Thymus (tissue), 11 donors: ENCODE data around the gene NKAIN4. TPM values are rescaled to one million over a fixed set of nuclear protein-coding genes. Genes with fewer than 3 reads are reported as not detected.
A peak's percentile ranks its signal among the peaks of the same experiment; 100 is the strongest.

Source experiments
- DNase-seq, 9 donors: peaks; one replicate each; pipeline ENCODE4 v3.0.0-alpha.2; 2013; ENCODE audit warnings: low spot score in 9 of 9, low read depth in 6 of 9, missing footprints in 1 of 9
- H3K27ac ChIP-seq, 2 donors: one replicate each; pipeline ENCODE4 v1.5.1; 2013; ENCODE audit warnings: control low read depth in 1 of 2, low read depth in 1 of 2, low read length in 1 of 2, mild to moderate bottlenecking in 1 of 2, moderate library complexity in 1 of 2
- H3K27me3 ChIP-seq, 2 donors: one replicate each; pipeline ENCODE4 v1.5.1; 2013; ENCODE audit warnings: low read length in 1 of 2; ENCODE audit not compliant: control insufficient read depth in 2 of 2, insufficient read depth in 1 of 2
- H3K36me3 ChIP-seq, 2 donors: one replicate each; pipeline ENCODE4 v1.5.1; 2013; ENCODE audit warnings: low read length in 1 of 2, mild to moderate bottlenecking in 1 of 2, moderate library complexity in 1 of 2; ENCODE audit not compliant: control insufficient read depth in 2 of 2, insufficient read depth in 2 of 2
- H3K4me1 ChIP-seq, 2 donors: one replicate each; pipeline ENCODE4 v1.5.1; 2013; ENCODE audit warnings: low read length in 2 of 2; ENCODE audit not compliant: control insufficient read depth in 2 of 2, insufficient read depth in 2 of 2
- H3K4me3 ChIP-seq, 2 donors: one replicate each; pipeline ENCODE4 v1.5.1; 2013; ENCODE audit warnings: low read length in 2 of 2, control low read depth in 1 of 2, mild to moderate bottlenecking in 1 of 2
- H3K9me3 ChIP-seq, 2 donors: one replicate each; pipeline ENCODE4 v1.5.1; 2013; ENCODE audit warnings: low read length in 1 of 2, mild to moderate bottlenecking in 1 of 2; ENCODE audit not compliant: control insufficient read depth in 2 of 2, insufficient read depth in 1 of 2
- WGBS: extraction: QIAGEN DNeasy Blood & Tissue Kit; methylation state at CpG from one replicate; pipeline ENCODE4 v1.1.7; 2013; 5-methylcytosine and 5-hydroxymethylcytosine counted together
- polyA plus RNA-seq: library from polyadenylated mRNA; stranded (reverse); fragments of 200-250 nt; gene quantifications from one replicate; pipeline ENCODE4 v1.2.3, GENCODE V29; 2013
- total RNA-seq: library from RNA; stranded (reverse); fragments of 120-200 nt; gene quantifications from one replicate; pipeline ENCODE4 v1.2.4, GENCODE V29; 2013
- donor health status: healthy.

Gene NKAIN4
- total and polyA plus RNA-seq, 2 donors: 2.2 to 8.5 TPM

DNA sequence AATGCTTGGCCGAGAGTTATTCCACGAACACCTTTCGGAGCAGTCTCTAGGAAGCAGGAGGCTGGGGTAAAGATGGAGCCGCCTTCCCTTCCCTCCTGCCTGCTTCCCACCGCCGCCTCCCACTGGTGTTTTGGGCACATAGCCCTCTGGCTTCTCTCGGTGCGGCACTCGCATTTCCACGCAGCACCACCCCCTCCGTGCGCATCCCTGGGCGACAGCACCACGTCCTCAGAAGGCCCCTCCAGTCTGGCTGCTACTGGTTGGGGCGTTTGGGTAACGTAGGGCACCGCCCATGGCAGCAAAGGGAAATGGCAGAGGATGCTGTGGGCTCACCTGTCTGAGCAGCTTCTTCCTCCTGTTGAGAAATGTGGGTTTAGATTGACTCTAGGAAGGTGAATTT is 41.2 kb upstream of the NKAIN4 start:
- Histone ChIP-seq H3K27ac (no peak overlapping the region), H3K4me3 (no peak overlapping the region), H3K4me1 (peaks cover 0 to 2% of the 10 kb centered on the region in 2 donors), H3K9me3 (no peaks in the 10 kb centered on the region), H3K36me3 (no peaks in the 10 kb centered on the region), H3K27me3 (peaks cover 20 to 49% of the 10 kb centered on the region in 2 donors)
- DNase-seq: no peak
- WGBS: 29% methylated on average over 17 of the region's 17 CpGs

DNA sequence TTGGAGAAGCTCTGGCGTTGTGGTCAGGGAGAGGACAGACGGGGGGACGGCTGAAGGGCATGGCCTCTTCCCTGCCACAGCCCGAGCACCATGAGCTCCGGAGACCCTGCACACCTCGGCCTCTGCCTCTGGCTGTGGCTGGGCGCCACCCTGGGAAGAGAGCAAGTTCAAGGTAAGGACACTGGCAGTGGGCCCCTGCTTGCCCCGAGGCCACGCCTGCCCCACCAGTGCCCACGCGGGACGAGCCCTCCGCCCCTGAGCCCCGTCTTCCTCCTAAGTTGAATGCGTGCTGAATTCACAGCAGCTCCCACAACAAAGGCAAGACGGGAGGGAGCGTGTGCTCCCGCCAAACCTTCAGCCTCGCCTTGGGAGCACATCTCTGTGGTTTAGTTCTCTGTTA is 40.8 kb upstream of the NKAIN4 start:
- Histone ChIP-seq H3K4me1 (peaks cover 0 to 2% of the 10 kb centered on the region in 2 donors), H3K36me3 (no peaks in the 10 kb centered on the region), H3K9me3 (no peaks in the 10 kb centered on the region), H3K27me3 (peaks cover 20 to 49% of the 10 kb centered on the region in 2 donors), H3K4me3 (no peak overlapping the region), H3K27ac (no peak overlapping the region)
- 49% methylated on average over 19 of the region's 19 CpGs for WGBS
- no peak for DNase-seq

DNA sequence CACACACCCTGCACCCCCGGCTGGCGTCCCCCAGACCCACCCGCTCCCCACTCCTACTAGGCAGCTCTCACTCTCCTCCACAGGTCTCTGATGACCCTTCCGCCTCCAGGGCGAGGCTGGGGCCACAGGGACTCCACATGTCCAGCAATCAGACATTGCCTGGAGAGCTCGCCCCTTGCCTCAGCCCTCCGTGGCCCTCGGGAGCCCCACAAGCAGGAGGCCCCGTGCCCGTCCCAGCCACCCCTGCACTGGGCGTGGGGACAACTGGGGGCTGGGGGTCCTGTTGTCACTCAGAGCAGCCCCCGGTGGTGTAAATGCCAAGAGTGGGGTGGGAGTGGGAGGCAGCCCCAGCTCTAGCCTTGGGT is 40.3 kb upstream of the NKAIN4 start:
- Histone ChIP-seq H3K36me3 (peaks cover 0 to 1% of the 10 kb centered on the region in 2 donors), H3K27ac (no peak overlapping the region), H3K9me3 (no peaks in the 10 kb centered on the region), H3K27me3 (peaks cover 20 to 49% of the 10 kb centered on the region in 2 donors), H3K4me3 (no peak overlapping the region), H3K4me1 (peaks cover 0 to 2% of the 10 kb centered on the region in 2 donors)
- no peak for DNase-seq
- WGBS: 93% methylated on average over 12 of the region's 12 CpGs

DNA sequence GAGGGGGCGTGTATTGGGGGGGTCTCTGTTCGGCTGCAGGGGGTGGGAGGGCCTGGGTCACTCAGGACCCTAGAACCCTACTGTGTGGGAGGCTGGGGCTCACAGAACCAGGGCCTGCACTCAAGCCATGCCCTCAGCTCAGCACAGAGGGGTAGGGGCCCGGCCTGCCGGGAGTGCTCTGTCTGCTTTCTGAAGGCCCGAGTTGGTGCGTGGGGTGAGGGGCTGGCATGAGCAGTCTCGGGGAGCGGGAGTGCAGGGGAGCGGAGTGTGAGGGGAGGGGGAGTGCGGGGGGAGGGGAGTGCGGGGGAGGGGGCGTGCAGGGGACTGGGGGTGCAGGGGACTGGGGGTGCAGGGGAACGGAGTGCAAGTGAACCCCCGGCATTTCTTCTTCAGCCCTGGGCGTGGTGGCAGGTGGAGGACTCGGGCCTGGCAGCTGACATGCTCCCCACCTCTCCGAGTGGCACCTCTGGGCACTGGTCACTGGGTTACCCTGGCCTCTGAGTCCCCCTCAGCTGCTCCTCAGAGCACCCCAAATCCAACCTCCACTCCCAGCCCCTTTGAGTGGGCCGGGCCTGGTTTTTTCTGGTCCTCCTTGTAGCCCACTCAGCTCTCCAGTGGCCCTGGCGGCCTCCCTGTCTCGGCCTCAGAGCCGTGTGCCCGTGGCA is 39.7 kb upstream of the NKAIN4 start:
- DNase-seq: no peak
- 77% methylated on average over 21 of the region's 22 CpGs for WGBS
- Histone ChIP-seq H3K27me3 (peaks cover 20 to 46% of the 10 kb centered on the region in 2 donors), H3K27ac (no peak overlapping the region), H3K4me1 (peaks cover 0 to 2% of the 10 kb centered on the region in 2 donors), H3K36me3 (peaks cover 2 to 6% of the 10 kb centered on the region in 2 donors), H3K9me3 (no peaks in the 10 kb centered on the region), H3K4me3 (no peak overlapping the region)

DNA sequence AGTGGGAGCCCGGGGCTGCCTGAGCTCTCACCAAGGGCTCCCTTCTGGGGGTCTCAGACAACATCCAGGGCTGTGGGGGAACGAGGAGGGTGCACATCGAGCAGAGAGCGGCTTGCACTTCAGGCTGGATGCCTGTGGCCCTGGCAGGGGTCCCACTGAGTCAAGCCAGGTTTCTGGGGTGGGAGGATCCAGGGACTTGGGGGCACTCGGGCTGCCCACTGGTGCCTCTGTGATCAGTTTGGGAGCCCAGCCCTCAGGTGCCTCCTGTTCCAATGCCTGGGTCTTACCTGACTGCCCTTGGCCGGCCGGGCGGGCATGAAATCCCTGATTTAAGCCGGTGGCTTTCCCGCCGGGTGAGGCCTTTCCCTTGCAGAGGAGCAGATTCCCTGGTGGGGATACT is 39.2 kb upstream of the NKAIN4 start:
- Histone ChIP-seq H3K9me3 (no peaks in the 10 kb centered on the region), H3K27me3 (peaks cover 20 to 43% of the 10 kb centered on the region in 2 donors), H3K4me1 (peaks cover 0 to 2% of the 10 kb centered on the region in 2 donors), H3K4me3 (no peak overlapping the region), H3K27ac (no peak overlapping the region), H3K36me3 (peaks cover 6 to 12% of the 10 kb centered on the region in 2 donors)
- WGBS: 80% methylated on average over 11 of the region's 11 CpGs
- no peak for DNase-seq

DNA sequence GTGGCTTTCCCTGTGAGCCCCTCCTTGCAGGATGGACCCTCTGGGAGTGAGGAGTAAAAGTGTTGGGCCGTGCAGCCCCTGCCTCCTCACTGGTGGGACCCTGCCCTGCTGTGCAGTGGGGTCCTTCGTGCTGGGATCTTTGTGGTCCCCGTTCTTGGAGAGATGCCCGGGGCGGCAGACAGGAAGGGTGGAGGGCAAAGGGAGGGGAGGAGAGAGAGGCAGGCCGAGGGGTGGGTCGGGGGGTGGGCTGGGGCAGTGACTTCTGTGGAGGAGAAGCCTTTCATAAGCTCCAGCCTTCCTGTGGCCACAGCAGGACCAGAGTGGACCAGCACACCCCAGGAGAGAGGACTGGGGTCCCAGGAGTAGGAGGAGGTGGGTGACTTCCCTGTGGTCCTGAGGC is 38.6 kb upstream of the NKAIN4 start, which contains the start of gene COL20A1:
Gene COL20A1, plus strand, starts transcription at position 283 of the 400 bp plus-strand sequence. CDS start 1,922 bp downstream, outside the sequence.
- peaks cover 20 to 41% of the 10 kb centered on the region in 2 donors for H3K27me3 ChIP-seq
- 38% methylated on average over 7 of the region's 7 CpGs for WGBS

DNA sequence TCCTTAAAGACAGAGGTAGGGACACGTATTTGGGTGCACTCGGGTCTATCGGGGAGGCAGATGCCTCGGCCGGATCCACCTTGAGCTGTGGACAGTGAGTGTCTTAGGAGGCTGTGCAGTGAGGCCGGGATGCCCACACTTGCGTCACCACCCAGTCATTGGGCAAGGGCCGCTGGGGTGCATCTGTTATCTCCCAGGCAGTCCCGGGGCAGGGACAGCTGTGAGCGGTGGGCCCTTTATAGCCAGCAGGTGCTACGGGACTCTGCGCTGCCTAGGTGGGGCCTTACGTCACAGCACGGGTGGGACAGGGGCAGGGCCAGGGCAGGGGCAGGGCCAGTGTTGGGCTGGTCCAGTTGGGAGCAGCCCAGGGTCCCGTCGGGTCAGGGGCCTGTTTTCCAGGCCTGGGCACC is 38.0 kb upstream of the NKAIN4 start:
- H3K4me3 ChIP-seq: no peak overlapping the region
- H3K4me1 ChIP-seq: peaks cover 0 to 2% of the 10 kb centered on the region in 2 donors
- WGBS: 91% methylated on average over 16 of the region's 16 CpGs
- H3K9me3 ChIP-seq: no peaks in the 10 kb centered on the region
- peaks cover 9 to 23% of the 10 kb centered on the region in 2 donors for H3K36me3 ChIP-seq
- peaks cover 20 to 36% of the 10 kb centered on the region in 2 donors for H3K27me3 ChIP-seq
- no peak overlapping the region for H3K27ac ChIP-seq
- no peak for DNase-seq

More for the DNA sequence above, 38.6 kb upstream of the NKAIN4 start, which contains the start of gene COL20A1:
- Histone ChIP-seq H3K4me1 (peaks cover 0 to 2% of the 10 kb centered on the region in 2 donors), H3K36me3 (peaks cover 9 to 17% of the 10 kb centered on the region in 2 donors), H3K27ac (no peak within 1 kb of the TSS), H3K4me3 (no peak within 1 kb of the TSS), H3K9me3 (no peaks in the 10 kb centered on the region)
- DNase-seq: no peak

DNA sequence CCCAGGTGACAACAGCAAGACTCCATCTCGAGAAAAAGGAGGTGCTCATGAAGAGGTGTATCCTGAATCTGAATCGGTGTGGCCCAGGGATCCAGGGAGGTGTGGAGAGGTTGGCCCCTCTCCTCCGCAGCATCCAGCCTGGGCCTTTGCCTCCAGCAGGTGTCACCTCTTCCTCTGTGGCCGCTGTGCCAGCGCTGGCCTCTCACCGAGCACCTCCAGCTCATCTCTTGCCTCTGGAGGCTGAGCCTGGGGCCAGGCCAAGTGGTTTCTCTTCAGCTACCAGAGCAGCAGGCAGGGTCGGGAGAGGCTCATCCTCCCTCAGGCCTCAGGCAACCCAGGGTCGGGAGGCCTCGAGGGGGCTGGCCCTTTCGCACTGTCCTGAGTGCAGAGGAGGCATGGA is 37.5 kb upstream of the NKAIN4 start:
- peaks cover 0 to 2% of the 10 kb centered on the region in 2 donors for H3K4me1 ChIP-seq
- no peaks in the 10 kb centered on the region for H3K9me3 ChIP-seq
- WGBS: 92% methylated on average over 10 of the region's 10 CpGs
- H3K36me3 ChIP-seq: peaks cover 13 to 26% of the 10 kb centered on the region in 2 donors
- no peak overlapping the region for H3K27ac ChIP-seq
- DNase-seq: no peak
- peaks cover 19 to 31% of the 10 kb centered on the region in 2 donors for H3K27me3 ChIP-seq
- no peak overlapping the region for H3K4me3 ChIP-seq

DNA sequence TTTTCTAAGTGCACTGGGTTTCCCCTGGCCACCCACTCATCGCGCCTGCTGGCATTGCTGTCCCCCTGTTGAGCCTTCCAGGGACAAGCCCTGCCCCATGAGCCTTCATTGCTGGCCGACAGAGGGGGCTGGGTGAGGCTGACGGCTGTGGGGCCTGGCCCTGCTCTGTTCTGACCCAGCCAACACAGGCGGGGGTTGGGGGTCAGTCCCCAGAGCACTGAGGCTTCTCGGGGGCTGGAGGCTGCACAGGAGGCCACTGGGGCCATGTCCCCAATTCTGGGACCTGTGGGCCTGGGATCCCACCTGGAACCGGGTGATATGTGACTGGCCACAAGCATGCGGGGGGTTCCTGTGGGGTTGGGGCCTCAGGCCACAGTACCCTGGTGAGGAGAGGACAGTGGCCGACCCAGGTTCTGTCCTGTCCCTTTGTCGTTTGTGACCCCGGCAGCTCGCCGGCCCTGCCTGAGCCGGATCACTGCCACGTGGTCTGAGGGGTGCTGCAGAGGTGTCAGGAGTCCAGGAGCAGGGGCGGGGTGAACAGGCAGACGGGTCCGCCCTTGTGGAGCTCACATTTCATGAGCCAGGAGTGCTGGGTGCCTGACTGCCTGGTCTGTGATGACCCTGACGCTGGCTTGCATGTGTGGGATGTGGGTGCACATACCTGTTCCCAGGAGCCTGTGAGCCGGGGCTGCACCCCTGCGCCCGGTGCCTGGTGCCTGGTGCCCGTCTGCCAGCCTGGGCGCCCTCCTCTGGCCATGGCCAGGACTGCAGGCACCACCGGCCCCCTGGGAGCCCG is 36.6 kb upstream of the NKAIN4 start:
- Histone ChIP-seq H3K9me3 (no peaks in the 10 kb centered on the region), H3K27me3 (peaks cover 12 to 22% of the 10 kb centered on the region in 2 donors), H3K4me1 (peaks cover 0 to 2% of the 10 kb centered on the region in 2 donors), H3K4me3 (no peak overlapping the region), H3K36me3 (peaks cover 18 to 33% of the 10 kb centered on the region in 2 donors), H3K27ac (no peak overlapping the region)
- WGBS: 61% methylated on average over 26 of the region's 26 CpGs
- peak in 3 of 9 donors; percentile 30 to 52 (median 31) for DNase-seq
